Fibroblast of lung (primary cell): ENCODE data around the gene INSRR. TPM values are rescaled to one million over a fixed set of nuclear protein-coding genes. Genes with fewer than 3 reads are reported as not detected.

Experiments used
- DNase-seq, 2 donors: peaks; one replicate each; pipeline versions ENCODE4 v3.0.0 to v3.0.0-alpha.2; 2010; ENCODE audit warnings: low read depth in 2 of 2
- H2AFZ ChIP-seq: 2 replicates; pipeline ENCODE4 v1.5.1; 2012; ENCODE audit warnings: low read length, control low read depth, inconsistent platforms
- H3K27ac ChIP-seq: 2 replicates; pipeline ENCODE4 v1.5.1; 2011; ENCODE audit warnings: low read length, control low read depth; ENCODE audit not compliant: insufficient read depth
- H3K27me3 ChIP-seq: 2 replicates; pipeline ENCODE4 v1.5.1; 2011; ENCODE audit warnings: mild to moderate bottlenecking, low read length; ENCODE audit not compliant: control insufficient read depth, insufficient read depth
- H3K36me3 ChIP-seq: 2 replicates; pipeline ENCODE4 v1.5.1; 2011; ENCODE audit warnings: low read length; ENCODE audit not compliant: control insufficient read depth, insufficient read depth
- H3K4me1 ChIP-seq: 2 replicates; pipeline ENCODE4 v1.5.1; 2011; ENCODE audit warnings: low read length; ENCODE audit not compliant: control insufficient read depth, insufficient read depth; ENCODE audit errors: extremely low read depth
- H3K4me2 ChIP-seq: 2 replicates; pipeline ENCODE4 v1.5.1; 2011; ENCODE audit warnings: low read length, control low read depth; ENCODE audit not compliant: insufficient read depth; ENCODE audit errors: extremely low read depth
- H3K4me3 ChIP-seq, 4 experiments: fragments of 200-600 bp in 1 of 4; sonication (generic) in 1 of 4; replicated peaks in 1 of 4; 2 replicates each; pipeline ENCODE4 v1.5.1; 2011 to 2016; ENCODE audit warnings: low read length in 4 of 4, low read depth in 3 of 4, mild to moderate bottlenecking in 3 of 4, control low read depth in 2 of 4, inconsistent platforms in 1 of 4, mixed read lengths in 1 of 4; ENCODE audit not compliant: insufficient read depth in 1 of 4; ENCODE audit errors: control extremely low read depth in 1 of 4
- H3K79me2 ChIP-seq: 2 replicates; pipeline ENCODE4 v1.5.1; 2012; ENCODE audit warnings: mild to moderate bottlenecking, low read length, inconsistent platforms; ENCODE audit not compliant: control insufficient read depth, insufficient read depth
- H3K9ac ChIP-seq: 2 replicates; pipeline ENCODE4 v1.5.1; 2011; ENCODE audit warnings: mild to moderate bottlenecking, low read length, control low read depth; ENCODE audit not compliant: insufficient read depth
- H3K9me3 ChIP-seq: 2 replicates; pipeline ENCODE4 v1.5.1; 2012; ENCODE audit warnings: low read depth, low read length; ENCODE audit not compliant: control insufficient read depth, insufficient read depth
- H4K20me1 ChIP-seq: 2 replicates; pipeline ENCODE4 v1.5.1; 2011; ENCODE audit warnings: low read length; ENCODE audit not compliant: control insufficient read depth, insufficient read depth; ENCODE audit errors: extremely low read depth
- EZH2 ChIP-seq: IDR thresholded peaks from 2 replicates; pipeline ENCODE4 v1.5.1; 2012; ENCODE audit warnings: low read length, control low read depth, mild to moderate bottlenecking; ENCODE audit errors: missing control alignments
- polyA plus RNA-seq, 2 donors: library from polyadenylated mRNA; depleted of rRNA in 1 of 2; stranded (reverse) in 1 of 2; unstranded in 1 of 2; fragments of >200 nt; gene quantifications; 2 replicates each; pipeline ENCODE4 v1.2.1, GENCODE V29; 2011 to 2012; ENCODE audit warnings: missing spikeins in 1 of 2
- total RNA-seq: library from RNA; depleted of rRNA; stranded (reverse); fragments of >200 nt; gene quantifications from 2 replicates; pipeline ENCODE4 v1.2.1, GENCODE V29; 2014
- TF ChIP-seq, protein P1 (sequence below), 2 donors: IDR thresholded peaks in 1 of 2; conservative IDR thresholded peaks in 1 of 2; 1 replicate in 1 of 2; 2 replicates in 1 of 2; pipeline ENCODE4 v1.5.1; 2011 to 2012; ENCODE audit warnings: low read length in 2 of 2, control low read depth in 1 of 2, inconsistent platforms in 1 of 2, low read depth in 1 of 2, mild to moderate bottlenecking in 1 of 2

The INSRR gene
- total and polyA plus RNA-seq, 2 donors (not counting 1 experiment from before 2014, with no cell fraction given): not detected

GRCh38 chr1:156903328-156904091, 44.6 kb upstream of the INSRR start:
- peak overlapping the region; percentile 65 for H3K27ac ChIP-seq
- no peaks in the 10 kb centered on the region for H3K9me3 ChIP-seq
- peaks cover 64% of the 10 kb centered on the region for H3K4me1 ChIP-seq
- H3K27me3 ChIP-seq: no peaks in the 10 kb centered on the region
- no peak for DNase-seq
- H3K9ac ChIP-seq: peak overlapping the region; percentile 33
- H3K79me2 ChIP-seq: peaks cover 69% of the 10 kb centered on the region
- H4K20me1 ChIP-seq: no peaks in the 10 kb centered on the region
- H2AFZ ChIP-seq: no peak overlapping the region
- H3K4me3 ChIP-seq: no peak overlapping the region
- H3K4me2 ChIP-seq: no peak overlapping the region
- peaks cover 23% of the 10 kb centered on the region for H3K36me3 ChIP-seq
- no peak for TF ChIP-seq EZH2
- TF ChIP-seq, protein P1, sequence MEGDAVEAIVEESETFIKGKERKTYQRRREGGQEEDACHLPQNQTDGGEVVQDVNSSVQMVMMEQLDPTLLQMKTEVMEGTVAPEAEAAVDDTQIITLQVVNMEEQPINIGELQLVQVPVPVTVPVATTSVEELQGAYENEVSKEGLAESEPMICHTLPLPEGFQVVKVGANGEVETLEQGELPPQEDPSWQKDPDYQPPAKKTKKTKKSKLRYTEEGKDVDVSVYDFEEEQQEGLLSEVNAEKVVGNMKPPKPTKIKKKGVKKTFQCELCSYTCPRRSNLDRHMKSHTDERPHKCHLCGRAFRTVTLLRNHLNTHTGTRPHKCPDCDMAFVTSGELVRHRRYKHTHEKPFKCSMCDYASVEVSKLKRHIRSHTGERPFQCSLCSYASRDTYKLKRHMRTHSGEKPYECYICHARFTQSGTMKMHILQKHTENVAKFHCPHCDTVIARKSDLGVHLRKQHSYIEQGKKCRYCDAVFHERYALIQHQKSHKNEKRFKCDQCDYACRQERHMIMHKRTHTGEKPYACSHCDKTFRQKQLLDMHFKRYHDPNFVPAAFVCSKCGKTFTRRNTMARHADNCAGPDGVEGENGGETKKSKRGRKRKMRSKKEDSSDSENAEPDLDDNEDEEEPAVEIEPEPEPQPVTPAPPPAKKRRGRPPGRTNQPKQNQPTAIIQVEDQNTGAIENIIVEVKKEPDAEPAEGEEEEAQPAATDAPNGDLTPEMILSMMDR (conservative IDR thresholded peaks at IDR 0.05 in 1 of 2, IDR thresholded peaks at IDR 0.05 in 1 of 2; ENCODE audit: low read depth in 1 of 2, low read length in 2 of 2): no peak

- Histone ChIP-seq H4K20me1 (no peaks in the 10 kb centered on the region), H3K4me2 (peak overlapping the region; percentile 45)
- TF ChIP-seq, protein P1 (conservative IDR thresholded peaks at IDR 0.05 in 1 of 2, IDR thresholded peaks at IDR 0.05 in 1 of 2; ENCODE audit: low read depth in 1 of 2, low read length in 2 of 2): no peak
- no peak for TF ChIP-seq EZH2
Measured at GRCh38 chr1:156901966-156902915, 43.3 kb upstream of the INSRR start.

DNA sequence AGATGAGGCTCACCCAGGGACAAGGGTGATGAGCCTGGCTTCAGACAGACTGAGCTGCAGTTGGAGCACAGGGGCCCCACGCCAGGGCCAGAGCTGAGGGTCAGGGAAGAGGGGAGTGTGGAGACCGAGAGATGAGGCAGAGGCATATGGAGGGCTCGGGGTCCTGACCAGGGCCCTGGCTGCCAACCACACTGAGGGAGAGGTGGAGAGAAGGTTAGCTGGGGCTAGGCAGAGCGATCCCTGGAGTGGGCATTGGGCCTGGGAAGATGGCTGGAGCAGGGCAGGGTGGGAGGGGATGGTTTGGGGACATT, 42.6 kb upstream of the INSRR start:
- Histone ChIP-seq H4K20me1 (no peaks in the 10 kb centered on the region), H3K79me2 (peaks cover 80% of the 10 kb centered on the region), H2AFZ (no peak overlapping the region), H3K4me2 (no peak overlapping the region), H3K9me3 (no peaks in the 10 kb centered on the region), H3K27me3 (no peaks in the 10 kb centered on the region), H3K4me1 (peaks cover 71% of the 10 kb centered on the region), H3K36me3 (peaks cover 15% of the 10 kb centered on the region), H3K9ac (peak overlapping the region; percentile 1), H3K4me3 (no peak overlapping the region), H3K27ac (peak overlapping the region; percentile 69)
- no peak for DNase-seq
- TF ChIP-seq, protein P1 (conservative IDR thresholded peaks at IDR 0.05 in 1 of 2, IDR thresholded peaks at IDR 0.05 in 1 of 2; ENCODE audit: low read depth in 1 of 2, low read length in 2 of 2): no peak
- TF ChIP-seq EZH2: no peak

More at GRCh38 chr1:156901966-156902915, 43.3 kb upstream of the INSRR start:
- Histone ChIP-seq H3K27ac (peak overlapping the region; percentile 65), H3K4me3 (no peak overlapping the region), H3K4me1 (peaks cover 72% of the 10 kb centered on the region), H2AFZ (no peak overlapping the region), H3K9ac (peak overlapping the region; percentile 53), H3K27me3 (no peaks in the 10 kb centered on the region), H3K79me2 (peaks cover 80% of the 10 kb centered on the region), H3K36me3 (peaks cover 20% of the 10 kb centered on the region), H3K9me3 (no peaks in the 10 kb centered on the region)
- DNase-seq: no peak
